Stimulated activated CD4-positive, alpha-beta T cell treated with anti-CD3 and anti-CD28 coated beads, TNF-alpha, amount 100 ng/mL, for 4 hours (primary cell): ENCODE measurements around the gene ERFL.

Experiments used
- DNase-seq, 3 experiments: peaks; one replicate each; pipeline ENCODE4 v3.0.0-alpha.2; 2020; ENCODE audit warnings: low read depth in 3 of 3

The ERFL gene

GRCh38 chr19:41928221-41928683, at the start of gene ERFL:
TSS of gene ERFL (minus strand) at chr19:41928449. CDS start at chr19:41912919, 15,530 bp downstream.
- DNase-seq, result no peak

- no peak for DNase-seq
Measured at GRCh38 chr19:41977916-41978315, 49.7 kb upstream of the ERFL start.

- no peak for DNase-seq
Measured at GRCh38 chr19:41974652-41975051, 46.4 kb upstream of the ERFL start.

GRCh38 chr19:41971363-41971762, 43.1 kb upstream of the ERFL start:
- DNase-seq, result no peak

GRCh38 chr19:41969772-41970458, 41.7 kb upstream of the ERFL start:
- no peak for DNase-seq

GRCh38 chr19:41968751-41969595, 40.7 kb upstream of the ERFL start:
- no peak for DNase-seq

GRCh38 chr19:41967054-41967783, 39.0 kb upstream of the ERFL start:
- no peak for DNase-seq

- DNase-seq, result no peak
Measured at GRCh38 chr19:41965106-41965505, 36.9 kb upstream of the ERFL start.

- DNase-seq, result no peak
Measured at GRCh38 chr19:41960973-41961372, 32.7 kb upstream of the ERFL start.

GRCh38 chr19:41959056-41960053, 31.1 kb upstream of the ERFL start, which contains the start of gene RABAC1:
TSS of gene RABAC1 (minus strand) at chr19:41959321. CDS start at chr19:41959292, 29 bp downstream.
- DNase-seq, result peak; percentile 73 to 86 (median 76)

- peak; percentile 72 to 84 (median 74) for DNase-seq
Measured at GRCh38 chr19:41958367-41959055, 30.3 kb upstream of the ERFL start.

- no peak for DNase-seq
Measured at GRCh38 chr19:41957838-41958366, 29.7 kb upstream of the ERFL start.

- no peak for DNase-seq
Measured at GRCh38 chr19:41957161-41957837, 29.1 kb upstream of the ERFL start.

GRCh38 chr19:41956621-41957020, 28.4 kb upstream of the ERFL start:
- DNase-seq, result no peak

GRCh38 chr19:41955521-41955920, 27.3 kb upstream of the ERFL start:
- DNase-seq, result no peak

GRCh38 chr19:41951686-41952172, 23.5 kb upstream of the ERFL start:
- DNase-seq, result peak; percentile 75 to 87 (median 82)

GRCh38 chr19:41947091-41947490, 18.8 kb upstream of the ERFL start:
- no peak for DNase-seq

- DNase-seq, result peak; percentile 54 to 82 (median 76)
Measured at GRCh38 chr19:41945135-41945766, 17.0 kb upstream of the ERFL start.

GRCh38 chr19:41944336-41944735, 16.1 kb upstream of the ERFL start:
- DNase-seq, result no peak
